ENCODE results near the gene SYCP1. TPM values are rescaled to one million over a fixed set of nuclear protein-coding genes. Genes with fewer than 3 reads are reported as not detected.

The SYCP1 gene
- total RNA-seq, 1 experiment from 2014 or later = not detected

DNA sequence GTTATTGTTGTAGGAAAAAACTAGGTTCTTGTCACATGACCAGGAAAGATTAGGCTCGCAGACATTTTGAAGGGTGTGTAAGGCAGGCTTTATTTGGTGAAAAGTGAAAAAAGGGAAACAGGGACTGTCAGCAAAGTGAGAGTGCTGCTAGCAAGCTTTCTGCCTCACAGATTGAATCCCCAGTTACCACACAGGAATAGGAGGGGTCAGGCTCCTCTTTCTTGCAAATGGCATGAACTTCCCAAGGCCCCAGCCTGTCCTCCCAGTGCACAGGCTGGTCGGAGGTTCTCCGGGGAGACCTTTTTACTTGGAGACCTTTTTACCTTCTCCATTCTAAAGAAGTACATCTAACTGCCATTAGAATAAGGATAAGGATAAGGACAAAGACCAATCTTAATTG is 42.1 kb downstream of the SYCP1 start:
- H2BK120ac ChIP-seq (ENCODE audit: low read depth, low read length, poor library complexity, severe bottlenecking) = no peak overlapping the region
- H3K4ac ChIP-seq (ENCODE audit: low read depth, low read length) = no peak overlapping the region
- no peak overlapping the region for H3K4me2 ChIP-seq (ENCODE audit: insufficient read depth, insufficient read length, low read length)
- H4K8ac ChIP-seq (replicated peaks; ENCODE audit: insufficient read length, low read depth, low read length) = no peak overlapping the region
- no peaks in the 10 kb centered on the region for H3K23me2 ChIP-seq (ENCODE audit: insufficient read length, low read depth, low read length, poor library complexity, severe bottlenecking)
- H2BK15ac ChIP-seq (ENCODE audit: low read depth, low read length) = no peak overlapping the region
- H3K18ac ChIP-seq (ENCODE audit: insufficient read length, low read depth, low read length) = no peak overlapping the region
- H3K27me3 Mint-ChIP-seq (ENCODE audit: low read depth) = no peaks in the 10 kb centered on the region
- no peaks in the 10 kb centered on the region for H4K20me1 ChIP-seq (ENCODE audit: control insufficient read depth, insufficient read depth, insufficient read length)
- H3K23ac ChIP-seq (ENCODE audit: insufficient read length, low read depth, low read length) = no peak overlapping the region
- no peaks in the 10 kb centered on the region; the same call in 1 of the 2 replicates for H3K4me1 ChIP-seq (ENCODE audit: insufficient read depth, low read length)
- no peak for DNase-seq
- no CpG with 5 or more reads among the region's 3 CpGs for WGBS (ENCODE audit: extremely low coverage, insufficient read length, low lambda C conversion rate)
- TF ChIP-seq, protein P1, sequence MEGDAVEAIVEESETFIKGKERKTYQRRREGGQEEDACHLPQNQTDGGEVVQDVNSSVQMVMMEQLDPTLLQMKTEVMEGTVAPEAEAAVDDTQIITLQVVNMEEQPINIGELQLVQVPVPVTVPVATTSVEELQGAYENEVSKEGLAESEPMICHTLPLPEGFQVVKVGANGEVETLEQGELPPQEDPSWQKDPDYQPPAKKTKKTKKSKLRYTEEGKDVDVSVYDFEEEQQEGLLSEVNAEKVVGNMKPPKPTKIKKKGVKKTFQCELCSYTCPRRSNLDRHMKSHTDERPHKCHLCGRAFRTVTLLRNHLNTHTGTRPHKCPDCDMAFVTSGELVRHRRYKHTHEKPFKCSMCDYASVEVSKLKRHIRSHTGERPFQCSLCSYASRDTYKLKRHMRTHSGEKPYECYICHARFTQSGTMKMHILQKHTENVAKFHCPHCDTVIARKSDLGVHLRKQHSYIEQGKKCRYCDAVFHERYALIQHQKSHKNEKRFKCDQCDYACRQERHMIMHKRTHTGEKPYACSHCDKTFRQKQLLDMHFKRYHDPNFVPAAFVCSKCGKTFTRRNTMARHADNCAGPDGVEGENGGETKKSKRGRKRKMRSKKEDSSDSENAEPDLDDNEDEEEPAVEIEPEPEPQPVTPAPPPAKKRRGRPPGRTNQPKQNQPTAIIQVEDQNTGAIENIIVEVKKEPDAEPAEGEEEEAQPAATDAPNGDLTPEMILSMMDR (conservative IDR thresholded peaks at IDR 0.05) = no peak
- H2AFZ ChIP-seq (ENCODE audit: low read length) = no peak overlapping the region
- no peak overlapping the region for H3K14ac ChIP-seq (ENCODE audit: insufficient read depth, low read length)
- H3T11ph ChIP-seq (ENCODE audit: low read length) = no peak overlapping the region
- H3K9me3 Mint-ChIP-seq = no peaks in the 10 kb centered on the region
- H3K27ac Mint-ChIP-seq = no peak overlapping the region; a peak in 1 of 7 replicates
- no peak overlapping the region for H4K91ac ChIP-seq (ENCODE audit: insufficient read length, low read depth, low read length)
- no peak overlapping the region for H2BK12ac ChIP-seq (ENCODE audit: insufficient read length, low read depth, low read length)
- H3K79me1 ChIP-seq (ENCODE audit: insufficient read depth, low read depth, low read length, poor library complexity, severe bottlenecking) = no peaks in the 10 kb centered on the region
- no peak overlapping the region for H2BK5ac ChIP-seq (ENCODE audit: insufficient read length, low read length)
- H4K5ac ChIP-seq (ENCODE audit: insufficient read length, low read depth, low read length) = no peak overlapping the region
- no peak overlapping the region for H2BK20ac ChIP-seq (ENCODE audit: low read depth, low read length, poor library complexity, severe bottlenecking)
- H3K9ac ChIP-seq (ENCODE audit: extremely low read depth, insufficient read length, low read length) = no peak overlapping the region
- H3K36me3 Mint-ChIP-seq (ENCODE audit: insufficient read depth in 1 of 3, low read depth in 3 of 3) = no peaks in the 10 kb centered on the region
- no peaks in the 10 kb centered on the region for H3K79me2 ChIP-seq (ENCODE audit: insufficient read depth, low read length)
- H3K4me3 Mint-ChIP-seq = no peak overlapping the region
- no peak overlapping the region for H3K56ac ChIP-seq (ENCODE audit: insufficient read length, low read depth, low read length)
- no peaks in the 10 kb centered on the region for H3K9me3 ChIP-seq (ENCODE audit: control insufficient read depth, low read depth, low read length)
- H3K27me3 ChIP-seq (ENCODE audit: insufficient read depth, low read length) = no peaks in the 10 kb centered on the region
- H2AK5ac ChIP-seq (ENCODE audit: insufficient read length, low read length) = no peak overlapping the region
- no peak overlapping the region for H3K27ac ChIP-seq (ENCODE audit: insufficient read length, low read depth, low read length)
- H3K4me1 Mint-ChIP-seq = peaks cover 37 to 41% of the 10 kb centered on the region in 2 experiments

All from H9 (cell line).